Fibroblast of skin of scalp (primary cell): Measurements from ENCODE around the gene TMEM269.
"Not testable (repeated sequence)": the region's sequence is repeated elsewhere in the genome, so short reads cannot be mapped to it uniquely, and the experiment has no call there.

Experiments used
- DNase-seq: peaks from one replicate; pipeline ENCODE4 v3.0.0-alpha.2; 2013

The TMEM269 gene

DNA sequence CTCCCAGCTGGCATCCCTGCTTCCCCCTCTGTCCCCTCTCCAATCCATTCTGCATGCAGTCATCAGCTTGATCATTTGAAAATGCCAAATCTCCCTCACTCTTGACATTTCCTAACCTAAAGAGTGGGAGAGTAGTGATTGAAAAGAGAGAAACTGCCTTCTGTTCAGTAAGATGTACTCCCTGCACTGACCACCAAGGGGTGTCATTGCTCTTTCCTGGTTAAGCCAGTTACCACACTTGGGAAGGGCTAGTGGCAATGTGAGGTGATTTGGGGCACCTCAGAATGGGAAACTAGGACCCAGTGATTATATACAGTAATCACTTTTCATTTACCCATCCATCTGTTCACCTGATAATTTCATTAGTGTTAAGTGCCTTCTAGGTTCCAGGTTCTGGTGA is 6.9 kb upstream of the TMEM269 start:
- DNase-seq: peak; percentile 42

DNA sequence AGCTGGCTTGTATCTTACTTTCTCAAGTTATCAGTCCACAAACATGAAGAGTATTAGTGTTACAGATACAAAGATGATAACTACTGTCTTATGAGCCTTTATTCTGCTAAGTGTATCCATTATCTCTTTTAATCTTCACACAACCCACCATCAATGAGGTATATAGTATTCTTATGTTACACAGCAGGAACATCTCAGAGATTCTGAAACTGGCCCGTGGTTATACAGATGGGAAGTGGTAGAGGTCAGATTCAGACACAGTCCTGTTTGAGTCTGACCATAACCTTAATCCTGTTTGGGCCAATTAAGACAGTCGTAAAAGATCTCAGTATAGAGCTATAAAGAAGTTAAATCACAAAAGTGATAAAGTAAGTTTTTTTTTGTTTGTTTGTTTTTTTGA is 5.1 kb upstream of the TMEM269 start:
- DNase-seq: no peak

DNA sequence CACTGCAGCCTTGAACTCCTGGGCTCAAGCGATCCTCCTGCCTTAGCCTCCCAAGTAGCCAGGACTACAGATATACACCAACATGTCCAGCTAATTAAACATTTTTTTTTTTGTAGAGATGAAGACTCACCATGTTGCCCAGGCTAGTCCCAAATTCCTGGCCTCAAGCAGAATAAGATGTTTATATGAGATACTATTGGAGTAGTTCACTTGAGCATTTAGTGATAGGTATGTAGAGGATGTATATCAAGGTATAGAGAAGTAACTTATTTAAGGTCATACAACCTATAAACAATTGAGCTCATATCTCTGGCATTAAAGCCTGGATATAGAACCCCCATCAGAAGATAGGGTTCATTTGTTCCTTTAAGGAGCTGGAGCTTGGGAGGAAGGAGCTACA is 4.6 kb upstream of the TMEM269 start:
- no peak for DNase-seq

DNA sequence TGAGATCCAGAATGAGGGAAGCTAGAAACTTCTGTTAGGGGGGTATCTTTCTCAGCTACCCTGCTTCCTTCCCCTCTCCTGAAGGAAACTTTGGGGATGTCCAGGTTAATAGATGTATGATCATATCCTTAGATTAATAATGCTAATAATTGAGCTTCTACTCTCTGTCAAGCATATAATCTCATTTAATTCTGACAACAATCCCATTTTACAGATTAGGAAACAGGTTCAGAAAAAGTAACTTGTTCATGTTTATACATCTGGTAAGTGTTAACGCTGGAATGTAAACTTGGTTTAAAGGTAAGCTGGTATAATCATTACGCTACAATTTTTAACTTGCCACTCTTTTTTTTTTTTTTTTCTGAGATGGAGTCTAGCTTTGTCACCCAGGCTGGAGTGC is 1.7 kb upstream of the TMEM269 start:
- no peak for DNase-seq

DNA sequence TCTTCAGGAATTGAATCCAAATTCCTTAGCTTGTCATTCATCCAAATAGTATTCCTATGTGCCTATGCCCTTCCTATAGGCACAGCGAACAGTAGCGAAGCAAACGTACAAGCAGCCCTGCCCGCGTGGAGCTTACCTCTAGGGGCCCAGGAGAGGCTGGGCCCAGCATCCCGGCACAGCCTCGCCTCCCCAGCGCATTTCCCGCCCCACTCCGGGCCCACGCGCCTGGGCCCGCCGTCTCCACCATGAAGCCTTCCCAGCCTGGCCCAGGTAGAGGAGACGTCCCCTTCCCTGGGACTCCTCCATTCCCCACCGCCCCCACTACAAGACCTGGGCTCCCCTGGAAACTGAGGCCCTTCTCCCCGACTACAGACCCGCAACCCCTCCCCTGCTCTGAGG is 245 bp upstream of the TMEM269 start:
- no peak for DNase-seq

DNA sequence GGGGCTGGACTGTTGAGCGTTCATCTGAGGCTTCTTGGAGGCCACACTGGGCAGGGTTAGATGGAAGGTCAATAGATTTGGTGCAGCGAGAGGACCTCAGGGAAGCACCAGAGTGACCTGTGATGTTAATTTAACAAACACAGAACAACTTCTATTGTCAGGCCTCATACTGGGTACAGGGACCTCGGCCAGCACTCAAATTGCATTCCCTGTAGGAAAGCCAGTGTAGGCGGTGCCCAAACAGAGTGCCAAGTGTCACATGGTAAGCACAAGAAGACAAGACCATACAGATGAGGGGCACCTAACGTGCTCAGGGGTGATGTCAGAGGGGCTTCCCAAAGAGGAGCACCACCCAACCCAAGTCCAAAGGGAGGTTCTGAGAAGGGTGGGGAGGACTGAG is 1.3 kb downstream of the TMEM269 start:
- no peak for DNase-seq

DNA sequence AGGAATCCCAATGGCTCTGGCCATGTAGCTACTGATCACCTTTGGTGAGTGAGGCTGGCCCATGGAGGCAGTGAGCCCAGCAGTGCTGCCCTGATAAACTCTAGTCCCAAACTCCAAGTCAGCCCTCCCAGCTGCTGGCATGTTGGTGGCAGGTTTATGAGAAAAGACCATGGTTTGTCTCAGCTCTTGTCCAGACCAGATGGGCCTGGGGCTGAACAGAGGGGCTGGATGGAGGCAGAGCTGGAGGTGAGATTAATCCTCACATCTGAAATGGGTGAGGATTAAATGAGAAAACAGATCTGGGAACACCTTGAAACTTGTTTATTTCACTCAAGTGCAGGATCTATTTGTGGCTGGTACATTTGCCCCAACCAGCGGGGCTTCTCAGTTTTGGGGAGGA is 3.2 kb downstream of the TMEM269 start:
- no peak for DNase-seq

DNA sequence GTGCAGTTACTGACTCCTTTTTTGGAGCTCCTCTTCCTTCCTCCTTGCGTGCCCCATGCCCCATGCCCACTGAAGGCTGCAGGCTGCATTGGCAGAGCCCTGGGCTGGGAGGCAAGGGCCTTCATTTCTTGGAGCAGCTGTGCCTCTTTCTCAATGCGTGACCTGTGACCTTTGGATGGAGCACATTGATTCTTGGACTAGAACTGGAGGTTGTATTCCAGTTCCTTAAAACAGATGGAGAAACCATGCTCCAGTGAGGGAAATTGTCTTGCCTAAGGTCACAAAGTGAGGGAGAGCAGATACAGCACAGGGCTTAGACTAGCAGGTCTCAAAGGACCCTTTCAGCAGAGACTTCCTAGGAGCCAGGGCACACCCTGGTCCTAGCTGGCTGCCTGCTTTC is 9.0 kb downstream of the TMEM269 start:
- no peak for DNase-seq

DNA sequence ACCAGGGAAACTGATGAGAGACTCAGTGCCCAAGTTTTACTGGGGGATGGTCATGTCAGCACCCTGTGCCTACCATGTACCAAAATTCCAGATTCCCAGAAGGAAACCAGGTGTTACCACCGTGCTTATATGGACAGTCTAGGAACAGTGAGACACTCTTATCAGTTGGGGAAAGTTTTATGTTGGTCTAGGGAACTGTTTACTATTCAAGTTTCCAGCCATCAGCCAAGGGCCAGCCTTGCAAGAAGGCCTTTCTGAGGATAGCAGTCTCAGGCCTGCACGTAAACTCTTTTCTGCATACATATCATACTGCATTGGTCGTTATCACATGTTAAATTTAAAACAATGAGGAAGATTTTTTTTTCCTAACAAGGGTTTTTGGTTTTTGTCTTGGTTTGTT is 12.6 kb downstream of the TMEM269 start:
- no peak for DNase-seq

DNA sequence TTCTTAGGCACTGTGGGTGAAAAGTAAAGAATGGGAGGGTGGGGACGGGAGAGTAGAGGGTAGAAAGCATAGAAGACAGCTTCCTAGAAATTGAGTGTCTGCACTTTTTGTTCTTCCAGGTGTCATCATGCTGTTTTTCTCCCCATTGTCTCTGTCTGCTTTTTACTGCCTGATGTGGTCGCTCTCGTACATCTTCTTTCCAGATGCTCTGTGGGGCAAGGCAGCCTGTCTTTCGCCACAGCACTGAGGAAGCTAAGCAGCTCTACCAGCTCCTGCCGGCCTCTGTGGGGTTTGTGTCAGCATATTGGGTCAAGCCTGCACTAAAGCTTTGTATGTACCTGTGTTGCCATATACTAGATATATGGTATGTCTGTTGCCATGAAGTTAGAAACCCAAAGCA is 13.2 kb downstream of the TMEM269 start:
- no peak for DNase-seq

DNA sequence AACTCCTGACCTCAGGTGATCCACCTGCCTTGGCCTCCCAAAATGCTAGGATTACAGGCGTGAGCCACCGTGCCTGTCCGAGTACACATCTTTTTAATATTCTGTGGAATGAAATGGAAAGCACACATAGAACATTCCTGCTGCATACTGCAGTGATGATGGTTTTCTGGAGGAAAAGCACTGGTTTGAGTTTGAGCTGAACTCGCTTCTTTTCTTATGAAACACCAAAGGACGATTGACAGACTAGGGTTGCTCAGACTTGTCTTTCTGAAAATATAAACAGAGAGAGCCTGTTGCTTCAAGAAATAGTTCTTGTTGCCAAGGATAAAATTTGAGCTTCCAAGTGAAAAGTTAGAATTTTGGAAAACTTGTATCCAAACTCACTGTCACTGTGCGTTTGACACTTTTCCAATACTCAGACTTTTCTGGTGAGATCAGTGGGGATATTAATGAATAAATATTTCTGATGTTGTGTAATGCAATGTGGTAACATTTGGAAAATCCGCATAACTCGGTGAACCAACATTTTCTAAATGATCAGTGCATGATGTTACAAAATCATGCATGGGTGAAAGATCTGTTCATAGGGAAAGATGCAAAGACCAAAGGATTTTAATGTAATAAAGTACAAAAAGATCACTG is 17.2 kb downstream of the TMEM269 start:
- DNase-seq: peak; percentile 62

DNA sequence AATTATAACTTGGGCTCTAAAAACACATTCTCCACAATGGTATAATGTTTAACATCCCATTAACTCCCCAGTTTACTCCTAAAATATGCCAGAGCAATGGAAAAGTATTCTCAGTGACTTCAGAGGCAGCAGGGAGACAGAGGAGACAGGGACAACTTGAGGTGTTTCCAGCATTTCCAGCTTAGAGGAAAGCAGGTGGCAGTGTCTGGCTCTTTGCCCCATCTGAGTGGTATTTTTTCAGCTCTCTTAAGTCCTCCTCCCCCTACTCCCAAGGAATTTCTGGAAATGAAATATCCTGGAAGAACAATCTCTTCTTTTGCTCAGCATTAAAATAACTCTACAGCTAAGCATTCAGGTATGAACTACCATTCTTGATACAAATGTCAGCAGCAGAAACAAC is 21.4 kb downstream of the TMEM269 start:
- no peak for DNase-seq

DNA sequence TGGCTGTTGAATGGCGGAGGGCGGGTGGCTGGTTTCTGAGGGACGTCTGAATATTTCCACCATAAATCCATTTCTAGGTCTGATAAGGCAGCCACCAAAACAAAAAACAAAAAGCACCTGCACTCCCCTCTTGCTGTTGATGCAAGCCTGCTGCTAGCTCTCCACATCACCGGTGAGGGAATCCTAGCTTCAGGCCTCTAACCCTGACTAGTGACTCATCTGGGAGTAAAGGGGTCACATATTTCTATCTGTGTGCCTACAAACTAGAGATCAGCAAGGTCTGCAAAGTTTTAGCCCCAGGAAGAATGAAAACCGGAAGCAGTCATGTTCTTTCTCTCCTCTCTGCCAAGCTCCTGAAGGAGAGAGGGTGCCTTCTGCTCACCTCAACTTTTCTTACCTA is 21.8 kb downstream of the TMEM269 start:
- no peak for DNase-seq

DNA sequence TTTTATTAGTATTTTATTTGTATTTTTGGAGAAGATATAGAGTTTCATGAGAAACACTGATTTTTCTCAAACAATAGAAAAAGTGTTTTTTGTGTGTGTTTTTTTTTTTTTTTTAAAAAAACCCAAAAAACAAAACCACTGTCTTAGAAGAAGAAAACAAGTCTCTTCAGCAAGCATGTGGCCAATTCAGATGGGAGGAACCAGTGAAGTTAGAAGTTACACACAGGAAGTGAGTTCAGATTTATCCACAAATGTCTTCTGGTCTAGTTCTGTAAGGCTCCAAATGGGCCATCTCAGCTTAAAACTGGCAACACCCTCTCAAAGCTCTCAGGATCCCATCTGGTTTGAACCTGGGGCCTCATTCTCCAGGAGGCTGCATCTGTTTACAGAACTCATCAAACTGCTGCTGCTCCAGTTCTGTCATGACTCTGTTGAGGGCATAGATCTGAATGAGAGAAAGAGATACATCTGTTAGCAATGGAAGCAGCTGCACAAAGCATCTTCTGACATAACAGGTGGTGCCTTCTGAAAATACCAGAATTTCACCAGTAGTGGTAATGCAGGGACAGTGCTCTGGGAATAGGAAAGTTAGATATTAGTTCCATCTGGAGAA is 22.4 kb downstream of the TMEM269 start:
- DNase-seq: no peak

DNA sequence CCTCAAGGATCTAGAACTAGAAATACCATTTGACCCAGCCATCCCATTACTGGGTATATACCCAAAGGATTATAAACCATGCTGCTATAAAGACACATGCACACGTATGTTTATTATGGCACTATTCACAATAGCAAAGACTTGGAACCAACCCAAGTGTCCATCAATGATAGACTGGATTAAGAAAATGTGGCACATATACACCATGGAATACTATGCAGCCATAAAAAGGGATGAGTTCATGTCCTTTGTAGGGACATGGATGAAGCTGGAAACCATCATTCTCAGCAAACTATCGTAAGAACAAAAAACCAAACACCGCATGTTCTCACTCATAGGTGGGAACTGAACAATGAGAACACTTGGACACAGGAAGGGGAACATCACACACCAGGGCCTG is 30.0 kb downstream of the TMEM269 start:
- not testable (repeated sequence) for DNase-seq

DNA sequence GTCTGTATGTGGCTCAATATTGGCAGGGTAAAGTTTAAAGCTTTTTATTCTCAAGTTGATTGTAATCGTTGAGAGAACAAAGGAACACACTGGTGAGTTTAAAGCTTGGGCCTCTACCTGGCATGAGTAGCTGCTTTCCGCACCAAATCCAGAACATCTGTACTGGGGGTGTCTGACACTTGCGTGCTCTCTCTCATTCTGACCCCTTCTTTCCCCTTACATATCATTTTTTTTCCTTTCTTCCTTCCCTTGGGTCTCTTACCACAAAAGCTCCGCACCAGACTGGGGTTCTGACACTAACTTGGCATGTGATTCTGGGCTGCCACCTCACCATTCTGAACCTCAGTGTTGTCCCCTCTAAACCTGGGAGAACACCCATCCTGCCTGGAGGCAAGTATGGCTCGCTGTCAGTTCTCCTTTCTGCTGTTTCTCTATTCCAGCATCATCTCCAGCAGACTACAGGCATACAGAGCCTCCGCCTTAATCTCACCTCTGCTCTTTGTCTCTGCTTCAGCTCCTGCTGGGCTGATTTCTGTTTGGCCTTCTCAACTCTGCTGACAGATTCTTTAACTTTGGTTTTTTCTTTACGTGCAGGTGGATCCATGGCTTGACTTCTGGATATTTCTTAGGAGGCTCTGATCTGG is 31.3 kb downstream of the TMEM269 start:
- DNase-seq: no peak

DNA sequence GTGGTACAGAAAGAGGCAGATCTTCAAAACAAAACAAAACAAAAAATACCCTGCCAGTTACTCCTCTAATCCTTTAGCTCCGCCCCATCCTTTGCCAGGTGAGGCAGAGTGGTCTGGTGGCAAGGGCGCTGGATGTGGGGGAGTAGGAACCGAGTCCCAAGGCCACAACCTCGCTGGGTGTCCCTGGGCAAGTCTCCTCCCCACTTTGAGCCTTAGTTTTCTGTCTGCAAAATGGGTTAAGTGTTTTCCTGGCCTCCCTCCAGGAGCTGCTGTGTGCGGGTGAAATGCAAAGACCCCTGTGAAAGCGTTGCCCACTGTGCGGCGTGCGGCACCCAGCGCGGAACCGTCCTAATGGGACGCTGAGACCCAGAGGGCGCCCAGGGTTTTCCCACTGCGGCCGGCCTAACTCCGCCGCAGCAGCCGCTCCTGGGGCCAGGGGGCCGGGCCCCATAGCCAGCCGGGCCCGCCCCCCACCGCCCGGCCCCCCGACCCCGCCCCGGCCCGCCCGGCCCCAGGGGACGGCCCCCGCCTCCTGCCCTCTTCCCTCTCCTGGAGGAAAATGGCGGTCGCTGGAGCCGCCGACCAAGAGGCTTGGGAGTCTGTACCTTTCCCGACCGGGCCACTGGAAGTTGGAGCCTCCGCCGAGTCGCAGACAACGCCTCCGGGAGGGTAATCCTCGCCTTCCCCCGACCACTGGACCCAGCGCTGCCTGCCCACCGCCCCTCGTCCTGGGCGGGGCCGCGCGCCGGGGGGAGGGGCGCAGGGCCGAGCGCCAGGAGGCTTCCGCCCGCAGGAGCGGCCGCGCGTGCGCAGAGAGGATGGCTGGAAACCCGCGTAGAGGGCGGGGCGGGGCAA is 32.0 kb downstream of the TMEM269 start, which contains the start of the genes ERMAP and SVBP:
Gene ERMAP (plus strand): TSS at position 538 of the 855 bp plus-strand sequence. CDS start 13,327 bp downstream, outside the sequence.
Gene SVBP (minus strand): TSS at position 813 of the 855 bp plus-strand sequence. CDS start 853 bp downstream, outside the sequence.
- peak; percentile 89 for DNase-seq

DNA sequence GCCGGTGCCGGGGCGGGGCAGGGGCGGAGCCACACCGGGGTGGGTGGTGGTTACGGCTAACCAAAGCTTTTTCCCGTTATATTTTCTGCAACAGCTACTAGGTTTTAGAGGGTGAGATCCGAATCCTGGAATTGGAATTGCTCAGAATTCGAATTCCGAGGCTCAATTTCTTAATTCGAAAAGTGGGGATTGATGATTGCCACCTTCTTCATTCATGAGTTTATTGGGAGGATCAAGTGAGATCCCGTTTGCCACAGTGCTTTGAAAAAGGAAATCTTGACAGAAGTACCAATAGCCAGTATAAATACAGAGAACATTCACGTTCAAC is 32.6 kb downstream of the TMEM269 start:
- no peak for DNase-seq

DNA sequence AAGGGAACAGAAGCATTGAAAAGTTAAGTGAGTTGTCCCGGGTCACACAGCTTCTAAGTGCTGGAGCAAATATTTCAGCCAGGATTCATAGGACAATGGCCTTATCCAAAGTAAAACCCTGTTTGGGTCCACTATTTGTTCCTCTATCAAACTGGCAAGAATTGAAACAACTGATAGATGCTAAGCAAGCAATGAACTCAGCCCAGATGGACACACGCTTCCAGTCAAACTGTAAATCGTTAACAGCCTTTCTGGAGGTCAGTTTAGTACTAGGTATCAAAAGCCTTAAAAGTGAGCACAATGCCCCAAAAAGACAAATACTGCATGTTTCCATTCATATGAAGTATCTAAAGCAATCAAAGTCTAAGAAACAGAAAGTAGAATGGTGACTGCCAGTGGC is 33.2 kb downstream of the TMEM269 start:
- DNase-seq: no peak

DNA sequence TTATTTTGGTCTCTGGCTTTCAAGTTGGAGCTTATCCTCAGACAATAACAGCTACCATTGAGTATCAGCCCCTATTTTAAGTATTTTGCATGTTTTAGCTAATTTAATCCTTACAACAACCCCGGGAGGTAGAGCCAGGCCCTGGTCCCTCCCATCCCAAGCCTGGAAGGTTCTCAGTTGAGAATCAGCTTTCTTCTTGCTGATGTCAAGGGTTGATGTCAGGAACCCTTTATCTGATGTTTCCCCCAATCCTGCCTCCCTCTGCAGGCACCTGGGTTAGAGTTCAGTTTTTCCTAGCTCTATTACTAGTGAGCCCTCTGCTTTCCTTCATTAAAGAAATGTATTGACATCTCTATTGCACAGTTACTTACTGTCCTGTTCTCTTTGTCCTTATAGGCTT is 36.0 kb downstream of the TMEM269 start:
- DNase-seq: no peak

DNA sequence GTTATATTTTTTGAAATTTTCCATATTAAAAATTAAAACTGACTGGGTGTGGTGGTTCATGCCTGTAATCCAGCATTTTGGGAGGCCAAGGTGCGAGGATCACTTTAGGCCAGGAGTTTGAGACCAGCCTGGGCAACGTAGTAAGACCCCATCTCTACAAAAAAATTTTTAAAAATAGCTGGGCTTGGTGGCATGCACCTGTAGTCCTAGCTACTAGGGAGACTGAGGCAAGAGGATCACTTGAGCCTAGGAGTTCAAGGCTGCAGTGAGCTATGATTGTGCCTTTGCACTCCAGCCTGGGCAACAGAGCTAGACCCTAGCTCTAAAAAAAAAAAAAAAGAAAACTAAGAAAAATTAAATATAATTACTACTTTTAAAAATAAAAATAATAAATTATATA is 36.9 kb downstream of the TMEM269 start:
- DNase-seq: no peak

DNA sequence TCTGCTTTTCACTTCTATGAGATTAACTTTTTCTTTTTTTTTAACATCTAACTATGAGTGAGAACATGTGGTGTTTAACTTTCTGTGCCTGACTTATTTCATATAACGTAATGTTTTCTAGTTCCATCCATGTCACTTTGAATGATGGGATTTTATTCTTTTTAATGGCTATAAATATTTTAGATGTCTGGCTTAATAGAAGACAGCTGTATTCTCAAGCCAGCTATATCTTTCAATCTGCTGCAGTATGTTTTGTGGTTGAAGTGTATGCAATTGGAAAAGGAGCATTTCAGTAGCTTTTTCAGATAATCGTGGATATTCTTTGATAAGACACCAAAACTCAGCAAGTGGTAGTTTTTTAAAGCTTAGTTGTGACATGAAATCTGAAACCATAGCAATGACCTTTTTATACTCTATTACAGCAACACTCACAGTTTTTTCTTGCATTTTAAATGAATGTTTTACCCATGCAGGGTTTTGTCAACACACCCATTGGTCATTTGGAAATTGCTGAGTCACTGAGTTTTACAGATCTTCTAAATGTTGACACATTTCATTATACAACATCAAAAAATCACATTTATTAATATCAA is 38.1 kb downstream of the TMEM269 start:
- DNase-seq: peak; percentile 77

DNA sequence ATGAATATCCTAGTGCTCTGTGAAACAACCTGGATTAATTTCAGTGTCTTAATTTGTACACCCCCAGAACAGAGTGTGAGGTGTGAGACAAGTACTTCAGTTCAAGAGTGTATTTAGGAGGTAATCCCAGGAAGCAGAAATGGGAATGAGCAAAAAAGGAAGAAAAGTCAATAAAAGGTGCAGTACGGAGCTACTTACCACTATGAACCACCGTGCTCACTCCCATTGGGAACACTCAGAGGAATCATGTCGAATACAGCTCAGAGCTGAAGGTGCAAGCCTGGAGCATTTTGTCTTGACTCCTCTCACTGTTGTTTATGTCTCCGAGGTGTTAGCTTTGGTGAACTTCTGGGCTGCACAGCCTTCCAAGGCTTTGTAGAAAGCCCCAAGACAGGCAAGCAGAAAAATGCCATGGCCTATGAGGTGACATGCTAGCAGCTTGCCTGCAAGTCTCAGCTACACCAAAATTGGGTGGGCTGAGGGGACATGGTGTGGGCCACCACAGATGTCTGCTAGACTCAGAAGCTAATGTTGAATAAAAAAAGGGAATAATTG is 39.8 kb downstream of the TMEM269 start:
- no peak for DNase-seq
